NCI-H2196 treated with DMSO at 0.1 percent for 48 hours (cell line): ENCODE data around the gene CCDC117.
A peak's percentile ranks its signal among the peaks of the same experiment; 100 is the strongest.
"Not testable (repeated sequence)": the region's sequence is repeated elsewhere in the genome, so short reads cannot be mapped to it uniquely, and the experiment has no call there.

Experiments
- DNase-seq: peaks from one replicate; lab custom pipeline; 2025; ENCODE audit not compliant: unreplicated experiment; lab: John Stamatoyannopoulos, UW

CCDC117 gene

DNA sequence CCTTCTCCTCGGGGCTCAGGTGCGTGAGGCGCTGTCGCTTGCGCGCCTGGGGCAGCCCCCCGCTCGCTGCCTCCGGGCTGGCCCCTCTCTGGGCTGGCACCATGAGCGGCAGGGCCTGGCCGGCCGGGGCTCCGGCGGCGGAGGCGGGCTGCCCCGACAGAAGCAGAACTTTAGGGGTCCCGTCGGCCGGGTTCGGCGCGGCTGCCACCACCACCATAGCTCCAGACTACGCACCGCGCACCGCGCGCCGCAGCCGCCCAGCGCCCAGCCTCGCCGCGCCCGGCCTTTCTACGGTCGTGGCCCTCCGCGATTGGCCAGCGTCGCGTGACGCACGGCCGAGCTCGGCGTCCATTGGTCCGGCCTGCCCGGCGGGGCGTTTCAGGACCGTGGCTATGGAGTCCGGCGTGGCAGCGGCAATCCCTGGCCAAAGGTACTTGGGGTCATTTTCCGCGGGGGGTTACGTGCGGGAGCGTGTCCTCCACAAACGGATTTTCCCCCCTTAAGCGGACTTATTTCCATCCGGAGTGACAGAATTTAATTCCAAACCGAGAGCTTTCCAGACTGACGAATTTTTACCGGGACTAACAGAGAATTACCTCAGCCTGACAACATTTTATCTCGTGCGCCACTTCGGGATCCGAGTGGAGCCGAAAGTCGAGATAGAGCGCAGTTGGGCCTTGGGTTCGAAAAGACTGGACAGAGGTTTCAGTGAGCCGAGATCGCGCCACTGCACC lies 28.0 kb downstream of the CCDC117 start, which contains the start of gene XBP1:
TSS of gene XBP1 (minus strand) at position 262 of the 734 bp plus-strand sequence.
- DNase-seq = peak; percentile 54

DNA sequence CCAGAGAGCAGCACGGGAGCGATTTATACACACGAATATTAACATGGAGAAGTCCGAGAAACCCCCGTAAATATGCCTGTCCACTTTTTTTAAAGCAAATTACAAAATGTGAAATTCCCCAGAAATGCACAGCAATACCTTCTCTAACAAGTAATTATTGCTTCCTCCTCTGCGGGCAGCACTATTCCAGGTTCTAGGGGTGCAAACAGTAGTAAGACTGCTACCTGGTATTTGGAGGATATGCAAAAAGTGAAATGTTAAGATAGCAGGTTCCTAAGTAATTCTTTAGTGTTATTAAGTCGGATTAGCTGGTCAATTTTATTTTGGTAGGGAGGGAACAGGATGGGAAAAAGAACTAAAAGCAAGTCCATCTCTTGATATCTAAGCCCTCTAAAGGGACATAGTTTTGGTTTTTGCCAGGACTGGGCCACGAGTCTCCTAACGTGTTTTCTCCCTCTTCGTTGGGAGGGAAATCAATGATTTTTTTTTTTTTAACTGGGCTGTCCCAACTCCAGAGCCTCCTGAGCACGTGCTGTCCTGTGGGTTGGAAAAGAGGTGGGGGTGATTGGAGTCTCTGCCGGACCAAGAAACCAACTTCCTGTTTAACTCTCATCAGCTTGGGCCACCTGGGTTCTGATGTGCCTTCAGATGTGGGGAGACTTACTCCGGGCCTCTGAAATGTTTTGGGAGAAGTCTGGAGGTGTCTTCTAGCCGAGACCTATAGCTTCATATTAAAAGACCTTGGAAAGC lies 29.5 kb downstream of the CCDC117 start:
- DNase-seq = no peak

DNA sequence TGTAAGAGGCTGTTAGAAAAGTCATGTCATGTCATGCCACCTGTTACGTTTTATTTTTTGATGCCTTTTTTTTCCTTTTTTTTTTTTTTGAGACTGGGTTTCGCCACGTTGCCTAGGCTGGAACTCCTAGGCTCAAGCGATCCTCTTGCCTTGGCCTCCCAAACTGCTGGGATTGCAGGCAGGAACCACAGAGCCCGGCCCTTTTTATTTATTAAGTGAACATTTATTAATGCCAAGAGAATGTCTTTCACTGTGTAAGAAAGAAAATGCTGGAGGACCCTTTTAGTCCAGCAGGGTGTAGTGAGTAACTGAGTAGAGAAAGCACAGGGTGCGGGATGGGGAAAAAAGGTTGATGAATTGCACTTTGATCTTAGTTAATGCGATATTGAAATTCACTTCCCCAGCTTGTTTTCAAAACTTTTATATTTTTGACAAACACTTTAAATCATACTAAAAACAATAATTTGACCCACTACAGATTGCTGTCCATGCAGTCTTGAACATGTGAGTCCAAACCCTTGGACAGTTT lies 30.2 kb downstream of the CCDC117 start:
- no peak for DNase-seq

DNA sequence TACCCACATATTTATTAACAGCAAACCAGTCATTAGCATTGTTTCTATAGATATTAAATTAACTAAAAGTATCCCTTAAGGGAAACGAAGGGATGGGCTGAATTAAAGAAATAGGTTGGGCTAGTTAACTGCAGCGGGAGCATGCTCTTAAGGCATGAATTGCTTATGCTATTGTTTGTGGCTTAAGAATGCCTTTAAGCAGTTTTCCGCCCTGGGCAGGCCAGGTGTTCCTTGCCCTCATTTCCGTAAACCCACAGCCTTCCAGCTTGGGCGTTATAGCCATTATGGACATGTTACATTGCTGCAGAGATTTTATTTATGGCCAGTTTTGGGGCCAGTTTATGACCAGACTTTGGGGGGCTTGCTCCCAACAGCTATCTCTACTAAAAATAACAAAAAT lies 32.9 kb downstream of the CCDC117 start:
- not testable (repeated sequence) for DNase-seq

DNA sequence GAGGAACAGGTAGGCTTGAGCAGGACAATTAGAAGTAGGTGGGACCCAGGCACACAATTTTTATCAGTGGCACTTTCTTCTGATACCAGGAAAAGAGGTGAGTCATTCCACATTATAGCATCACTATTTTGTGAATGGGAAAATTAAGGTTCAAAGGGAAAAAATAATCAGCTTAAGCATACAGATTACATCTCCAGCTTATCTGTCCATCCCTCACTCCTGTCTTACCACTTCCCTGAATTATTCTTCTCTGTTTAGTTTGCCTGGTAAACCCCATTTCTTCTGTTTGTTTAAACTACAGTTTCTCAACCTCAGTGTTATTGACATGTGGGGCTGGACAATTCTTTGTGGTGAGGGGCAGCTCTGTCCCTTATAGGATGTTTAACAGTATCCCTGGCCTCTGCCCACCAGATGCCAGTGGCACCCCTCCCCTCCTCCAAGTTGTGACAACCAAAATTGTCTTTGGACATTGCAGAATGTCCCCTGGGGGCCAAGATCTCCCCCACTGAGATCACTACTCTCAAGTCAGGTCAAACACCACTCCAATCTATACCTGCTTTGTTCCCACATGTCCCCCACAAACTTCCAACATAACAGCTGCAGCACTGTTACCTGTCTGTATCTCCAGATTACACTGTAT lies 36.3 kb downstream of the CCDC117 start:
- no peak for DNase-seq

DNA sequence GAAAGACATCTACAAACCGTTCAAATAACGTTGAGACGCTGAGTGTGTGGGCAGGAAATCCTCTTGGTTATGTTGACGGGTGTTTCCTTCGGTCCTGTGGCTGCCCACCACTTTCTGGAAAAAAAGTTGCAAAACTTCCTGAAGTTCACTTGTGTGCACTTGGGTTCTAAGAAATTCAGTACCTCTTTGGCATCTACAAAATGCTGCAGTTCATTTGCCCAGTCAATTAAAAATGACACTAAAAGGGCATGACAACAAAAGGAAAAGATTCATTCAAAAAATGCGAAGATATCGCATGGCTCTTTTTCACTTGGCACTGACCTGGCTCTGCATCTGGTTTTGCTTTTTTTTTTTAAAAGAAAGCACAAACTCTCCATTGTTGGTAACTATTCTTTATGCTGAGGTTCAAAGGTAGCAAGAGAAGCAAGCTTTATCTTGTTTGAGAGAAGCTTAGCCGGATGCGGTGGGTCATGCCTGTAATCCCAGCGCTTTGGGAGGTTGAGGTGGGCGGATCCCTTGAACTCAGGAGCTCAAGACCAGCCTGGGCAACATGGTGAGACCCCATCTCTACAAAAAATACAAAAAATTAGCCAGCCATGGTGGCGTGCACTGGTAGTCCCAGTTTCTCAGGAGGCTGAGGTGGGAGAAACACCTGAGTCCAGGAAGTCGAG lies 38.5 kb downstream of the CCDC117 start:
- no peak for DNase-seq

DNA sequence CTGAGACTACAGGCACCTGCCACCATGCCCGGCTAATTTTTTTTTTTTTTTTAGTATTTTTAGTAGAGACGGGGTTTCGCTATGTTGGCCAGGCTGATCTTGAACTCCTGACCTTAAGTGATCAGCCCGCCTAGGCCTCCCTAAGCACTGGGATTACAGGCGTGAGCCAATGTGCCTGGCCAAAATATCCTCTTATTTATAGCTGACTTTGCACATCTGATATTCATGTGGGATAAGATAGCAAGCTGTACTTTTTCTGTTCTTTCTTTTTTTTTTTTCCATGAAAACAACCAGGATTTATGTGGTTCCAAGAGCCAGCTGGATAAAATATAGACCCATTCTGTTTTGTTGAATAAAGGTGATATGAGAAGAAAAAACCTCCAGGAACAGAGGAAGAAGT lies 40.0 kb downstream of the CCDC117 start:
- DNase-seq = no peak

DNA sequence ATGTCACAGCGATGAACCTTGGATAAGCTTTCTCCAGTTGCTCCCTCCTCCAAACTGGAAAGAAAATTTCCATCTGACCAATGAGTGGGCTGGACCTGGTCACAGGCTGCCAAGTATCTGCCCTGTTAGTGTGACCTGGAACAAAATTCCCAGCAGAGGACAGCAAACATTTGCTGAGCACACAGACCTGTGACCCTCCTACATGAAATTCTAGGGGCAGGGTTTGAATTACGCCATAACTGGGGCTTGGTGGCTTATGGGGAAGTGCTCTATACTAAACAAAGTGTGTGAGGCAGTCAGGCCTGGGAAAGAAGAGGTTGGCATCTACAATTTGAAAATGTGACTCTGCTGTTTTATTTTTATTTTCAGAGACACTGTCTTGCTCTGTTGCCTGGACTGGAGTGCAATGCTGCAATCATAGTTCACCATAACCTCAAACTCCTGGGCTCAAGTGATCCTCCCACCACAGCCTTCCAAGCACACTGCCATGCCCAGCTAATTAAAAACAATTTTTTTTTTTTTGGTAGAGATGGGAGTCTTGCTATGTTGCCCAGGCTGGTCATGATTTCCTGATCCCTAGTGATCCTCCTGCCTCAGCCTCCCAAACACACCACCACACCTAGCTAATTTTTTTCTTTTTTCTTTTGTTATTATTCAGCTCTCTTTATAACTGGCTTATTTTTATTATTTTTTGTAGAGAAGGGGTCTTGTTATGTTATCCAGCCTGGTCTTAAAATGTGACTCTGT lies 41.5 kb downstream of the CCDC117 start:
- no peak for DNase-seq

DNA sequence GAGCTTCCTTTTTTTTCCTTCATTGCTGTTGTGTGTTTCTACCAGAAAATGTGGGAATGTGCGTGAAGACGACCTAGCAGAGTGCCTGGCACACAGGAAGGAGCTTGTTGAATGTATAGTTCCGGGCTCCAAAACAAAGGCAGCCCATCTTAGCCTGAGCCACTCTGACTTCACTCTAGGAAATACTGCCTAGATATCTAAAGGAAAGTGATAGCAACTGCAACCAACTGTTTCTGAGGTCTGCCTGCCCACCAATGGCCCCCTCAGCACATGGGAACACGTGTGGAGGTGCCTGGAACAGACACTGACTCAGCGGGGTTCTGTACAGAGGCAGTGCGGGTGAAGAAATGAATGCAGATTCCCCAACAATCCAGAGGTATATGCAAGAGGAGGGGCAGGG lies 42.6 kb downstream of the CCDC117 start:
- DNase-seq = no peak

DNA sequence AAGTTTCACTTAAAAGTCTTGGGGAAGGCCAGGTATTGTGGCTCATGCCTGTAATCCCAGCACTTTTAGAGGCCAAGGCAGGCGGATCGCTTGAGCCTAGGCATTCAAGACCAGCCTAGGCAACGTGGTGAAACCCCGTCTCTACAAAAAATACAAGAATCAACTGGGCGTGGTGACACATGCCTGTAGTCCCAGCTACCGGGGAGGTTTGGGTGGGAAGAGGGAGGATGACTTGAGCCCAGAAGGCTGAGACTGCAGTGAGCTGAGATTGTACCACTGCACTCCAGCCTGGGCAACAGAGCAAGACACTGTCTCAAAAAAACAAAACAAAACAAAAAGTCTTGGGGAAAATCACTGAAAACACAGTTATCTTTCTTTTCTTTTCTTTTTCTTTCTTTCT lies 43.2 kb downstream of the CCDC117 start:
- DNase-seq = no peak

DNA sequence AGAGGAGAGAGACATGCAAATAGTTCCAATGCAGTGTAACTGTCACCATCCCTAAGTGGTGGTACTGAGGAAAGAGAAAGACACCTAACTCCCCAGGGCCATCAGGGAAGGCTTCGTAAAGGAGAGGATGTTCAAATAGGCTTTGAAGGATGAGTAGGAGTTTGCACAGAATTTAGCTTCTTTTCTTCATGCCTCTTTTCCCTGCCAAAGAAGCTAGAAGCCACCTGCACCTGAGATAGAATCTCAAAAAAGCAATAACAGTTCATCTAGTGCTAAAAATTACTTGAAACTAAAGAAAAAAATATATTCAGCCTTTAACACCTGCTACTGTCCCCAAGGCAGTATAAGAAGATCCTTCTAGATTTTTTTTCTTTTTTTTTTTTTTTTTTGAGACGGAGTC lies 44.6 kb downstream of the CCDC117 start:
- DNase-seq = no peak

DNA sequence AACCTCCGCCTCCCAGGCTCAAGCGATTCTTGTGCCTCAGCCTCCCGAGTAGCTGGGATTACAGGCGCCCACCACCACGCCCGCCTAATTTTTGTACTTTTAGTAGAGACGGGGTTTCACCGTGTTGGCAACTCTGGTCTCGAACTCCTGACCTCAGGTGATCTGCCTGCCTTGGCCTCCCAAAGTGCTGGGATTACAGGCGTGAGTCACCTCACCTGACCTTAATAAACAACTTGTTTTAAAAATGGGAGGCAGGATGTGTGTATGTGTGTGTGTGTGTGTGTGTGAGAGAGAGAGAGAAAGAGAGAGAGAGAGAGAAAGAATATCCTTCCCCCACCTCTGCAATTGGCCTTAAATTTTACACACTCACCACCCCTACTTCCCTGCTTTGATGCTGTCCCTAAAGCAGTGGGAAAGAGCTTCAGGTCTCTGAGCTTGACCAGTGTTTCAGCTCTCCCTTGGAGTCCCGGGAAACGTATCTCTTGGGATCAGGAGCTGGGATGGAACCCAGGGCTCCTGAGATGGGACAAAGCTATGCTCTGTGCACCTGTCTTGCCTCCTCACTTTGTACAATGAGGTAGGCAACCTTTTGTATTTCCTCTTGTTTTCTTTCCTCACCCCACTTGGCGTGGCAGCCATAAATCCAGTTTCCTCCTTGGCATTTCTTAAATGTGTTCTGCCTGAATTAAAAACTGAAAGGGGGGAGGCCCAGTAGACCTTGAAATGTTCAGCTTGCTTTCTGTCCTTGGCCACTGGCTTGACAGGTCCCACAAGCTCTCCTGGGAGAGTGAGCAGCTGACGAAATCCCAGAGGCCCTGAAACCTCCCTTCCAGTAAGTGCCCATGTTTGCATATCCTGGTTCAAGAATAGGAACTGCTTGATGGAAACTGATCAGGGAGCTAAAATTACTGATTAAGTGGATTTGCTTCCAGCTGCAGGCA lies 45.7 kb downstream of the CCDC117 start:
- DNase-seq = peak; percentile 42

DNA sequence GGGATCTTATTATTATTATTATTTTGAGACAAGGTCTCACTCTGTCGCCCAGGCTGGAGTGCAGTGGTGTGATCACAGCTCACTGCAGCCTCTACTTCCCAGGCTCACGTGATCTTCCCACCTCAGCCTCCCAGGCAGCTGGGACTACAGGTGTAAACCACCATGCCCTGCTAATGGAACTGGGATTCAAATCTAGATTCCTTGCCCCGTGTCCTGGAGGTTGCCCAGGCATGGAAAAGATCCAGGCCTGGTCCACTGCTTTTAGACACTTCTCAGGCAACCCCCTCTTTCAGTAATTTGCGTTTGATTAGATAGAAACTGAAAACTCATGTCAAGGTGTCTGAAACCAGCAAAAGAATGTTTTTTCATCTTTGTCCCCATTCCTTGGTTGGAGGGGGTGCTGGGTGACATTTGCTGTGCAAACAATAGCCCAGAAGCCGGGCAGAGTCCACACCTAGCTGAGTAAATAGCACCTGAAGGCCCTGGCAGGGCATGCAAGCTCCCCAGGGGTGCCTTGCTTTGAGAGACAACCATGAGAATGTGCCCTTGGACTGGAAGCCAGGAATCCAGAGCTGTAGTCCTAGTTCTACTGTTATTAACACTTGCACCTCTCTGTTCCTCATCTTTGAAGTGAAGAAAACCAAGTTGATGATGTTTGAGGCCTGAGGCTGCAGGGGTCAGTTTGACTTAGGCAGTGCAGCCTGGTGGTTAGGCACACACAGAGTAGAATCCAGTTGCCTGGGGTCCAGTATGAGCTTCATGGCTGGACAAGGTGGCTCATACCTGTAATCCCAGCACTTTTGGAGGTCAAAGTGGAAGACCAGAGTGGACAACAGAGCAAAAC lies 47.0 kb downstream of the CCDC117 start:
- no peak for DNase-seq

DNA sequence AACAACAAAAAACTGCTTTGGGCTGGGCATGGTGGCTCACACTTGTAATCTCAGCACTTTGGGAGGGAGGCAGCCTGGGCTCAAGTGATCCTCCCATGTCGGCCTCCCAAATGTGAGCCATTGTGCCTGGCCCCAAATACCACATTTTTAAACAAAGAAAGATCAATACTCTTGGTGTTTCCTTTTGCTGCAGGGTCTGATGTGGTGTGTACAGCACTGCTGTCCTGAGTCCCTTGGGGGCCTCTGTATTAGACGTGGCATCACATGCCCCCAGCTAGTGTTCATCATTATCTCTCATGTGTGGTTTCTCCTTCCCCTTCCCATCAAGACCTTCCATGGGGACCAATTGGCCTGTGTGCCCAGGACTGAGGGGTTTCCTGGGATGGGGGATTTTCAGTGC lies 48.4 kb downstream of the CCDC117 start:
- no peak for DNase-seq

DNA sequence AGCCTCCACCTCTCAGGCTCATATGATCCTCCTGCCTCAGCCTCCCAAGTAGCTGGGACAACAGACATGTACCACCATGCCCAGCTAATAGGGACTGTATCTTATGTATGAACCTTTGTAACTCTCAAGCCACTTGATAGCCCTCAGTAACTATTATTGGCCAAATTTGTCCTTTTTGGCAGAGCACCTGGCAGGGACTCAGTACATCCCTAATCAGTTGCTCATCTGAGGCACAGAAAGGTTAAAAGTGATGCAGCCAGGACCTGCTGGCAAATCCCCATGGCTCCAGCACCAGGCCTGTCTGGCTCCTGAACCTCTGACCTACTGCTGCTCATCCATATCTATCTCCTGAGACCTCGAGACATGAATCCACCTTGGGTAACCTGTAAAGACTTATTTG lies 49.0 kb downstream of the CCDC117 start:
- no peak for DNase-seq

DNA sequence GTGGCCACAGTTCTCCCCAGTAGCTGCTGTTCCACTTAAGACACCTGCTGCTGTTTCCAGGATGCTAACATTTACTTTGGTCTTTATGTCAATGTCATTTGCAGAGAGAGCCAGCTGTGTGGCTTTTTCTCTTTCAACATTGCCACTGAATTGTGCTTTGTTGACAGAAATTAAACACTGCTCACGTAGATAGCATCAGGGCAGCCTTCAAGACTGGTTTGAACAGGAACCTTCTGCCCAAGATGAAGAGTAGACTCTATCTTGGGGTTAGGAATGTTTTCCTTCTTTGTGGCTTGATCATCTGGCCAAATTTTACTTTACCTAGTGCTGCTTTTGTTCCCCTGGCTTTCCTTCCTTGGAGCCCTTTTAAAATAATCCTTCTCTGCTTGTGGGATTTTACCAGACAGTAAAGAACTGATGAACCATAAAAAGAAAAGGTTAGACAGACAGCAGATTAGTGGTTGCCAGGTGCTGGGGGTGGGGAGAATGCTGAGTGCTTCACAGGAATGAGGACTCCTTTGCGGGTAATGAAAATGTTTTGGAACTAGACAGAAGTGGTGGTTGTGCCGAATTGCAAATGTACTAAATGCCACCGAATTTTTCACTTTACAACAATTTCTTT lies 50.5 kb downstream of the CCDC117 start:
- DNase-seq = peak; percentile 73

DNA sequence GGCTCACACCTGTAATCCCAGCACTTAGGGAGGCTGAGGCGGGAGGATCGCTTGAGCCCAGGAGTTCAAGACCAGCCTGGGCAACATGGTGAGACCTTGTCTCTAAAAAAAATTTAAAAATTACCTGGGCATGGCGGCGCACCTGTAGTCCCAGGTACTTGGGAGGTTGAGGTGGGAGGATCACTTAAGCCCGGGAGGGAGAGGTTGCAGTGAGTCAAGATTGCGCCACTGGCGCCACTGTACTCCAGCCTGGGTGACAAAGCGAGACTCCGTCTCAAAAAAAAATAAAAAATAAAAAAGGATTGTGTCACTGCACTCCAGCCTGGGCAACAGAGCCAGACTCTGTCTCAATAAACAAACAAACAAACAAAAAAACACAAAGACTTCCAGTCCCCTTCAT lies 52.0 kb downstream of the CCDC117 start:
- not testable (repeated sequence) for DNase-seq

DNA sequence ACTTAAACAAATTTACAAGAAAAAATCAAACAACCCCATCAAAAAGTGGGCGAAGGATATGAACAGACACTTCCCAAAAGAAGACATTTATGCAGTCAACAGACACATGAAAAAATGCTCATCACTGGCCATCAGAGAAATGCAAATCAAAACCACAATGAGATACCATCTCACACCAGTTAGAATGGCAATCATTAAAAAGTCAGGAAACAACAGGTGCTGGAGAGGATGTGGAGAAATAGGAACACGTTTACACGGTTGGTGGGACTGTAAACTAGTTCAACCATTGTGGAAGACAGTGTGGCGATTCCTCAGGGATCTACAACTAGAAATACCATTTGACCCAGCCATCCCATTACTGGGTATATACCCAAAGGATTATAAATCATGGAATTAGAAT lies 53.9 kb downstream of the CCDC117 start:
- DNase-seq = not testable (repeated sequence)
